GM18511 (cell line): ENCODE data around the gene CDK5.
"Not testable (repeated sequence)": the region's sequence is repeated elsewhere in the genome, so short reads cannot be mapped to it uniquely, and the experiment has no call there.

ENCODE experiments used
- ATAC-seq: cut with Tn5 transposase; IDR thresholded peaks from one replicate; pipeline ENCODE4 v1.9.1; 2021; ENCODE audit warnings: mild to moderate bottlenecking, moderate library complexity; ENCODE audit not compliant: unreplicated experiment

CDK5 gene

DNA sequence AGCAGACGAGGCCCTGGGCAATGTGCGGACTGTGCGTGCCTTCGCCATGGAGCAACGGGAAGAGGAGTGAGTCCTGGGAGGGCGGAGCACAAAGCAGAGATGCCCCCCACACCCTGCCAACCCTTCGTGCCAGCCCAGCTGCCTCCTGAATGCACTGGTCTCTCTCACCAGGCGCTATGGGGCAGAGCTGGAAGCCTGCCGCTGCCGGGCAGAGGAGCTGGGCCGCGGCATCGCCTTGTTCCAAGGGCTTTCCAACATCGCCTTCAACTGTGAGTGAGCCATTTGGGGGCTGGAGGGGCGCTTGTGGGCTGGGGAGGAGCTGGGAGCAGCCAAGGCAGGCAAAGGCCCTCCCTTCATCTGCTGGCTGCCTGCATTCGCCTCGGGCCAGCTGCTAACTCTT is 21.8 kb downstream of the CDK5 start:
- ATAC-seq: no peak

DNA sequence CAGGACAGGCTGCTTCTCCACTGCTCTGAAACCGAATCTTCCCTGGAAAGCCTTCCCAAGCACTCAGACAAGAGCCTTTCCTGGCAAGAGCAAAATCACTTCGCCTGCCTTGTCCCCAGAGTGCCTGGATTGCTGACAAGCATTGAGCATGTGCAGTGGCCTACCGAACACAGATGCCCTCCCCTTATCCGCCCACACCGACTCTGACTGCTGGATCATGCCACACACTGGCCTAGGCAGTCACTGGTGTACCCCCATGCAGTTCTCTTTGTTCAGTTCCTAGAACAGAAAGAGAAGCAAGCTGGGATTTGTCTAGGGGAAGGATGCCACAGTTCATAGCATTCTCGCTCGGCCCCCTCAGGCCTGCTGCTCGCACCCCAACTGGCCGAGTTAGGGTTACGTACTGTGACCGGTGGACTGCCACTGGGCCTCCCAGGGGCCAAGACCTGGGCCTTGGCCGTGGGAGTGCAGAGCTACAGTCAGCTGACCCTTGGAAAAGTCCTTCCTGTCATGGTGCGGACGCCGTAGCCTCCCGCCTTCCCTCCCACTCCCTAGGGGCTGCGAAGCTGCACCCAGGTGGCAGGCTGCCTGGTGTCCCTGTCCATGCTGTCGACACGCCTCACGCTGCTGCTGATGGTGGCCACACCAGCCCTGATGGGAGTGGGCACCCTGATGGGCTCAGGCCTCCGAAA is 22.5 kb downstream of the CDK5 start:
- ATAC-seq: no peak

DNA sequence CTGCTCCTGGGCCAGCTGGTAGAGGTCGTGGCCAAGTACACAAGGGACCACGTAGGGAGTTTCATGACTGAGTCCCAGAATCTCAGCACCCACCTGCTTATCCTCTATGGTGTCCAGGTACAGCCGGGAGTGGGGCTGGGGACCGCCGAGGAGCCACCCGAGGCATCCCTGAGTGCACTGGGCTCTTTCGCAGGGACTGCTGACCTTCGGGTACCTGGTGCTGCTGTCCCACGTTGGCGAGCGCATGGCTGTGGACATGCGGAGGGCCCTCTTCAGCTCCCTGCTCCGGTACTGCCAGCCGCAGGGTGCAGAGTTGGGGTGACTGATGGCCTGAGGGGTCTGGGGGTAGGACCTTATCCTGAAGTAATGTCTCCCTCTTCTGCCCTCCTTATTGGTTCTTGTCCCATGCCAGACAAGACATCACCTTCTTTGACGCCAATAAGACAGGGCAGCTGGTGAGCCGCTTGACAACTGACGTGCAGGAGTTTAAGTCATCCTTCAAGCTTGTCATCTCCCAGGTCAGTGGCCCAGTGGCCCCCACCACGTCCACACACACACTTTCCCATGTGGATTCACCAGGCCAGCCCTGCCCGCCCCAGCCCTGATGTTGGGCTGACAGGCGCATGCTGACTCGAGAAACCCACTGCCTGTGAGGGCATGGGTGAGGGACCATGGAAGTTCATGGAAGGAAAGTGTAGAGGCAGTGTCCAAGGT is 23.2 kb downstream of the CDK5 start:
- no peak for ATAC-seq

DNA sequence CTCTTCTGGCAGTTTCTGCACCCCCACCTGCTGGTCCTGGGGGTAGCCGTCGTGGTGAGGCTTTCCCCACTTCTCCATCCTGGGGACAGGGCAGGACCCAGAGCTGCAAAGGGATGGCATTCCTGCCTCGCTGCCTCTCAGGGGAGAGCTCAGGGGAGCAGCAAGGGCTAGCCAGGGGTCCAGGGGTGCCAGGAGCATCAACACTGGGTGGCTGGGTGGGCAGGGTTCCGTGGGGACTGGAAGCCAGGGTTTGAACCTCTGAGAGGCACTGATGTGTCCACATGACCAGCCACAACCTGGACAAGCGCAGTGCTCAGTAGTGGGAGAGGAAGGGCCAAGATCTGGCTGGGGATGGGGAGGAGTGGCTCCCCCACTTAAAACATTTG is 23.8 kb downstream of the CDK5 start:
- ATAC-seq: no peak

DNA sequence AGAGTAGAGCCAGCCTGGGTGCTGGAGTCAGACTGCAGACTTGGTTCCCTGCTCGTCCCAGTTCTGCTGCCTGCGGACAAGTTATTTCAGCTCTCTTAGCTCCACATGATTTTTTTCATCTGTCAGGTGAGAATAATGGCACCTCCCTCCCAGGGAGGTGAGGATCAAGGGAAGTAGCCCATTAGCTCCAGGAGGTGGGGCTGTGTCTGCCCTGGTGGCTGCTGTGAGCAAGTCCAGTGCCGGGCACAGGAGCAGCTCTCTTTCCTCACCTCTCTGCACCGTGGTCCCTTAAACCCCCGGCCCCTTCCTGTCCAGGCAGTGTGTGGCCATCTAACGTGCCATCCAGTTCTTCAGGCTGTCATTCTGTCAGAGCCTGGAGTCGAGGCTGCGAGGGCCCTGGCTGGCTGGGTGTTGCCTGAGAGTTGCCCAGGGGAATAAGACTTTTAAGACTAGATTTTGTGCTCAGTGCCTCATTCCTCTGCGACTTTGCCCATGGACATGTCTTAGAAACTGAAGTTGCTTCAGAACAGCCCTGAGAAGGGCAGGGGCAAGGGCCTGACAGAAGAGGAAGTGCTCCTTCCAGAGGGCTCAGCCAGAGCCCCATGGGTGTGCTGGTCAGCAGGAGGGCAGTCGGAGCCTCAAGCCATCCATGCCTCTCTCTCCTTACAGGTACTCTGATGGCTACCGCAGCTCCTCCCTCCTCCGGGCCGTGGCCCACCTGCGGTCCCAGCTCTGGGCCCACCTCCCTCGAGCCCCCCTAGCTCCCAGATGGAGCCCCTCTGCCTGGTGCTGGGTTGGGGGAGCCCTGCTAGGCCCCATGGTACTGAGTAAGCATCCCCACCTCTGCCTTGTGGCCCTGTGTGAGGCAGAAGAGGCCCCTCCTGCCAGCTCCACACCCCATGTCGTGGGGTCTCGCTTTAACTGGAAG is 24.5 kb downstream of the CDK5 start:
- ATAC-seq: no peak

DNA sequence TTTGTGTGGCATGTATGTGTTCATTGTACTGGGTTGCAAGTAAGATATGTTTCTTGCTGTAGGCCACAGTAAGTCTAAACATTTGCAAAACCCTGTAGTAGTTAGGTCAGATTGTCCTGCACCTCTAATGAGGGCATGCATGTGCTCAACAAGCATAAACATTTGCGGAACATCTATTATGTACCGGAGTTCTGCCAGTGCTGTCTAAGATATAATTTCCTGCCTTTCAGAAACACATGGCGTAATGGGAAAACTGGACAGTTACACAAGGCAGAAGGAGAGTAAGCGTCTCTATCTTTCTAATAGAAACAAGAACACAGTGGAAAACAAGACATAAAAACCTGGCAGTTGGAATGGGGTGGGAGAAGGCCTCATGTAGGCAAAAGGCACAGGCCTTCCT is 26.7 kb downstream of the CDK5 start:
- ATAC-seq: no peak

DNA sequence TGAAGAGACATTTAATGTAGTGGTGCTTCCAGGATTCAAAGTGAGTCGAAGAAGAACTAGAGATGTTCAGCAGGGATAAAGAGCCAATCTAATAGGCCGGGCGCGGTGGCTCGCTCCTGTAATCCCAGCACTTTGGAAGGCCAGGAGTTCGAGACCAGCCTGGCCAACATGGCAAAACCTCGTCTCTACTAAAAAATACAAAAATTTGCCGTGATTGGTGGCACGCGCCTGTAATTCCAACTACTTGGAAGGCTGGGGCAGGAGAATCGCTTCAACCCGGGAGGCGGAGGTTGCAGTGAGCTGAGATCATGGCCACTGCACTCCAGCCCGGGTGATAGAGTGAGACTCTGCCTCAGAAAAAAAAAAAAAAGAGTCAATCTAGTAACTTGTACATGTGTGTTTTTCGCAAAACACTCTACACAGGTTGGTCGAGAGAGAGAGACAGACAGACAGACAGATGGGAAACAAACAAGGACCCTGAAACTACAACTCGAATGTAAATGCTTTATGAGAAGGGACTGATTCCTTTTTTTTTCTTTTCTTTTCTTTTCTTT is 28.7 kb downstream of the CDK5 start:
- no peak for ATAC-seq

DNA sequence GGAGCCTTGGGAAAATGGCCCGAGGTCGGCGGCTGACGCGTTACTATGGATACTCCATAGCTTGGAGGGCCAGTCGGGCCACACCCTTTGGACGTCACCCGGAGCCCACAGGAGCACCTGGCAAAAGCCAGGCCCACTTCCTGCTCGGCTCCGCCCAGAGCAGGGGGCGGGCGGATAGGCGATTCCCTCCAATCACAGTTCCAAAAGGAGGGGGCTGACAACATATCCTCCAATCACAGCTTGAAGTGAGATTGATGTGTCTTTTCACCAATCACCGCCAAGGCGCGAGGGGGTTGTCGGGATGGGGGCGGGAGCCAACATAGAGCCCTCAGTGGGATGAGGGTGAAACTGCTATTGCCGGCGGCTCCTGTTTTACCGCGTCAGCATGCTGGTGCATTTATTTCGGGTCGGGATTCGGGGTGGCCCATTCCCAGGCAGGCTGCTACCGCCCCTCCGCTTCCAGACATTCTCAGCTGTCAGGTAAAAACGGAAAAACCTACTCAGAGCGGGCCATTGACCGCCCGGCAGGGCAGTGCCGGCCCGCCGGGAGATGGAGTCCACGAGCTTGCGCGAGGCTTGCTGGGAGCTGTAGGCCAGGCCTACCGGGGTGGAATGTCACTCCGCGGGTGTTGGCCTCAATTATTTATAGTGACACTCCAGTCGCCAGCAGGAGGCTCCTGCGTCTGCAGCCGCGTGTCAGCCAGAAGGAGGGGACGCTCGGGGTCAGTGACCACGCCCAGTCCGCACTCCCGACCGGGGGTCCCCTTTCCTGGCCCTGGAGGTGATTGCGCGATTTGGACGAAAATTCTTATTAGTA is 29.4 kb downstream of the CDK5 start, which contains the start of gene ABCB8:
Gene ABCB8 (plus strand): TSS at position 320 of the 817 bp plus-strand sequence. CDS start 66 bp downstream, at position 386.
- peak; percentile 97 for ATAC-seq

DNA sequence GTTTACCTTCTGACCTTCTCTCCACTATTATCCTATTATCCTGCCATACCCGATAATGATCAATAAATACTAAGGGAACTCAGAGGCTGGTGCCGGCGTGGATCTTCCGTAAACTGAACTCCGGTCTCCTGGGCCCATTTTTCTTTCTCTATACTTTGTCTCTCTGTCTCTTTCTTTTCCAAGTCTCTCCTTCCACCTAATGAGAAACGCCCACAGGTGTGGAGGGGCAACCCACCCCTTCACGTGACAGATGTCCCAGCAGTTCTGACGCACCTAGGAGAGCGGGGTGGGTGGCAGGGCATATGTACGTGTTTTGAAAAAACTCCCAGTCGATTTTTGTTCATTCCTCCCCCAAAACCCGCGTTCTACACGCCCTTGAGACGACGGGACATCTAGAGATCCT is 30.0 kb downstream of the CDK5 start:
- peak; percentile 11 for ATAC-seq

DNA sequence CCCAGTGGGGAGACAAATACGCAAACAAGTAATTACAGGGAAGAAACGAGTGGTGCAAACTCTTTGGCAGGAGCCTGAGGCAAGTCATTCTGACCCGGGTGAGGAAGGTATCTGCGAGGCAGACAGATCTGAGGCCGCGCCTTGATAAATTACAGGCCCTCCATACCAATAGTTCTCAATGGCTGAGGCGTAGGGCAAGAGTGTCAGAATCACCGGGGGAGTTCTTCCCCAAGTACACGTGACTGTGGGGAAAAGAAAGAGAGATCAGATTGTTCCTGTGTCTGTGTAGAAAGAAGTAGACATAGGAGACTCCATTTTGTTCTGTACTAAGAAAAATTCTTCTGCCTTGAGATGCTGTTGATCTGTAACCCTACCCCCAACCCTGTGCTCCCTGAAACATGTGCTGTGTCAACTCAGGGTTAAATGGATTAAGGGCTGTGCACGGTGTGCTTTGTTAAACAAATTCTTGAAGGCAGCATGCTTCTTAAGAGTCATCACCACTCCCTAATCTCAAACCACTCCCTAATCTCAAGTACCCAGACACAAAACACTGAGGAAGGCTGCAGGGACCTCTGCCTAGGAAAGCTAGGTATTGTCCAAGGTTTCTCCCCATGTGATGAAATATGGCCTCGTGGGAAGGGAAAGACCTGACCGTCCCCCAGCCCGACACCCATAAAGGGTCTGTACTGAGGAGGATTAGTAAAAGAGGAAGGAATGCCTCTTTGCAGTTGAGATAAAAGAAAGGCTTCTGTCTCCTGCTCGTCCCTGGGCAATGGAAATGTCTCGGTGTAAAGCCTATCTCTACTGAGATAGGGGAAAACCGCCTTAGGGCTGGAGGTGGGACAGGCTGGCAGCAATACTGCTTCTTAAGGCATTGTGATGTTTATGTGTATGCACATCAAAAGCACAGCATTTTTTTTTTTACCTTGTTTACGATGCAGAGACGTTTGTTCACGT is 30.6 kb downstream of the CDK5 start:
- ATAC-seq: not testable (repeated sequence)

DNA sequence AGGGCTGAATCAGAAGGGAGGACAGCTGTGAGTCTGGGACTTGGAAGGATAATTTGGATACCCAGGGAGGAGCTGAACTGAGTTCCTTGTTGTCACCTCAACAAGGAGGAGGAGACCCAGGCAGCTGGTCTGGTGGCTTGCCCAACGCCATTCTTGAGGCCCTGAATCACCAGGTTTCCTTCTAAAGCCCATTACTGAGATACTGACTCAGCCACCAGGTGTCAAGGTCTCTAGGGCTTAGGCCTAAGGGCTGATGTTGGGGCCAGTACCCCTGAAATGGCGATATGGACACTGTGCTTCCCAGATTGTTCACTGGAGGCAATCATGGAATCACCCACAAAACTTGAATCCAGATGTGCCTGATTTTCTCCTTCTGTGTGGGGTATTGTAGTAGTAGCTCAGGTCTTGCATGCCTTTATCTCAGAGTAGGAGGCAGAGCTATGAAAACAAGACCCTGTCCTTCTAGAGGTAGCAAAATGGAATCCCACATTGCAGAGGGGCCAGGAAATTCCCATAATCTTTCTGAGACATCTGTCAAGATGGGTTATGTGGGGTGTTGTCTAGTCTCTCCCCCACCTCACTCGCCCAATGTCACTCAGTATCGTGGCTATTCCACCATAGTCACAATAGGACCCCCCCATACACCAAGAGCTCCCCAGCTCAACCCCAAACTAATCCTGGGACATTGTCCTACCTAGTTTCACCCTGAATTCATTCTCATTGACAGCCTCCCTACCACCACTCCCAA is 31.6 kb downstream of the CDK5 start:
- no peak for ATAC-seq

DNA sequence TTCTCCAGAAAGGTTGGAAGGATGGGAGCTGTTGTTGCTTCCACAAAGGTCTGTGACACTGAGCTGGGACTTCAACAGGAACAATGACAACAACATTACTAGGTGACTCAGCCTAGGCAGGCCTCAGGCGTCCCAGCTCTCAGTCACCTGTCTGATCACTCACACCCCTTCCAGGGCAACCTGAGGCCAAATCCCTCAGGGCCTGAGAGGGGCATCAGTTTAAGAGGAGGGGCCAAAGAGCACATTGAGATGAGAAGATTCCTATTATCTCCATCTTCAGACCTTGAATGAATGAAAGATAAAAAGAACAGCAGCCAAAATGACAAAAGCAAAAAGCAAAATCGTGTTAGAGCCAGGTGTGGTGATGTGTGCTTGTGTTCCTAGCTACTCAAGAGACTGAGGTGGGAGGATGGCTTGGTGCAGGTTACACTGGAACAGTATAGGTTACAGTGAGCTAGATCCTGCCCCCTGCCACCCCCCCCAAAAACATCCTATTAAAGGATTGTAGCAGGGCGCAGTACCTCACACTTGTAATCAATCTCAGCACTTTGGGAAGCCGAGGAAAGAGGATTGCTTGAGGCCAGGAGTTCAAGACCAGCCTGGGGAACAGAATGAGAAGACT is 33.2 kb downstream of the CDK5 start, which contains the start of gene ATG9B:
Gene ATG9B (minus strand): TSS at position 60 of the 622 bp plus-strand sequence. CDS start 71 bp downstream, outside the sequence.
- ATAC-seq: no peak

DNA sequence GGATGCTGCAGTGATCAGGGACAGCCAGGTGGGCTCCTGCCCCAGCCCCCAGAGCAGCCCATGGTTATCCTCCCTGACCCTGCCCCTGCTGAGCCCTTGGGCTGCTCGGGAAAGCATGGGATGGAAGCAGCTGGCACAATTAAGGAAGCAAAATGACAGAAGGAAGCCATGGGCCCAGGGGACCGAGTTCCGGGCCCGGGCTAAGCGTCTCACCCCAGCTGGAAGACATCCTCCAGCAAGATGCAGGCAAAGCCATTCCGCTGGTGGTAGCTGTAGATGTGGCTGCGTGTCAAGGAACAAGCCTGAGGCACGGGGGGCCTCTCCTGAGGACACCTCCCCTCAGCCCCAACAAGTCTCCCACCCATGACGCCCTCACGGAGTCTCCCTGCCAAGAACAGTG is 34.5 kb downstream of the CDK5 start:
- no peak for ATAC-seq

DNA sequence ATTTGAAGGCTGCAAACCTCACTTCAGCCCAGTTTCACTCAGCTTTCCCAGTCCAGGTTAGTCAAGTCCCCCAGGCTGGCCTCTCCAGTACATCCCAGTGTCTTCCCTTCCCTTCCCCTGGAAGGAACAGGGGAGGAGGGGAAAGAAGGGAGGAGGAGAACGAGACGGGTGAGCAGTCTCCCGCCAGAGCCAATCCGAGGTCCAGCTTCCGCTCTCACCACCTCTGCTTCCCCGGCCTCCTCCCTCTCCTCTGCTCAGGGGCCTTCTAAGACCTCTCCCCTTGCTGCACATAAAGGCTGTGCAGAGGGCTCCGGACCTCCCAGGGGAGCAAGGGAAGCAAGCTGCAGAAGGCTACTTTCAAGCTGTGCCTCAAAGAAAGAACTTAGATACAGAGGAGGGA is 37.5 kb downstream of the CDK5 start:
- ATAC-seq: no peak

DNA sequence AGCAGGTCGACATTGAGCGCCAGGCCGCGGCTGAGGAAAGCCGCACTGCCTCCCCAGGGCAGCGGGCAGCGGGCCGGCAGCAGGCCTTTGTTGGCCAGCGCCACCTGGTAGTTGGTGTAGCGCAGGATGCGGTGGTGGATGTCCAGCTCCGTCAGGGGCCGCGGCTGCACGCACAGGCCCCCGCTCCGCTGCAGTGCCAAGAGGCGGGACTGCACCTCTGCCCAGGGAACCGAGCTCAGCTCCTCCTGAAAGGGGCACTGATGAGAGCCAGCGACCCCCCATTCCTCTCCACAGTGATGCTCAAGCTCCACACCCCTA is 38.6 kb downstream of the CDK5 start:
- no peak for ATAC-seq

DNA sequence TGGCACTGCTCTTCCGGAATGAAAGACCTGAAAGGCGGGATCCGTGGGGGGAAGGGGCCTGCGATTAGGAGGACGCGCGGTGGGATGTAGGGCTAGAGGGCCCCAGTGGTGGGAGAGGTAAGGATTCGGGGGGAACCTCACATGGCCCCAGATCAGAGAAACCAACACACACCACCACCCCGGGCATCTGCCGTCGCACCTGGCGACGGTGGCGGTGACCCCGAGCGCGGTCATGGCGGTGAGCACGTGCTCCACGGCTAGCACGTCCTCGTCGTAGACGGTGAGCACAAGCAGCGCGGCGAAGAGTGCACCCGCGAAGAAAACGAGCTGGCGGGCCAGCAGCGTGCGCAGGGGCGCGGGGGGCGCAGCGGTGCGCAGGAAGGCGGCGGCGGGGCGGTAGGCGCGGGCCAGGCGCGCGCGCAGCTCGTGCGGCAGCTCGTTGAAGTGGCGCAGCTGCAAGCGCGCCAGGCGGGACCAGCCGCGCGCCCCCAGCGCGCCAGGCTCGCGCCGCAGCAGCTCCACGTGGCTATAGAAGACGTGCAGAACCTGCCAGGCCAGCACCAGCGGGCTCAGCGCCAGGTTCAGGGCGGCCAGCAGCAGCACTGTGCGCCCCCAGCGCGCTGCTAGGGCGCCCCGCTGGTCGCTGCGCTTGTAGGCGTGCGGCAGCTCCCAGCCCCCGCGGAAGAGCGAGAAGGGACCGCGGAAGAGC is 39.1 kb downstream of the CDK5 start:
- ATAC-seq: peak; percentile 33

DNA sequence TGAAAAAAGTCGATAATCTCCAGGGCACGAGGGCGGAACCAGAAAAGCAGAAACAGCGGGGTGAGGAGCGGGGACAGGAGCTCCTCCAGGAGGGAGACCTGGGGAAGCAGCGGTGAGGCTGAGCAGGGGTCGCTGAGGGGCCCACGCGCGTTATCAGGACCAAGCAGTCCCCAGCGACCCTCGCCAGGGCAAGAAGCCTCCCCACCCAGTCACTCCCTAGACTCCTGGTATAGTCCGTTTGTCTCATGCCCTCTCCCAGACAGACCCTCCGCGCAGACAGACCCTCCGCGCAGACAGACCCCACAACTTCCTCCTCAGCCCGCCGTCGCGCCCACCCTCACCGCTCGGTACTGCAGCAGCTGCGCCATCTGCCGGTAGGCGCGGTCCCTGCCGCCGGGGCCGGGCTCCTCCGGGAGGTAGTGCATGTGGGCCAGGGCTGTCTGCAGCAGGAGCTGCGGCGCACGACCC is 39.7 kb downstream of the CDK5 start:
- ATAC-seq: peak; percentile 71
